Right lobe of liver (tissue), 4 donors: ENCODE data around the gene GRAMD1C.

Experiments used
- POLR2A ChIP-seq: fragments of 450-650 bp; IDR thresholded peaks from one replicate; pipeline ENCODE4 v1.6.1; 2017; ENCODE audit warnings: antibody characterized with exemption, mild to moderate bottlenecking
- TF ChIP-seq, protein P1 (sequence below), 4 donors: fragments of 200-600 bp in 3 of 4; fragments of 450-650 bp in 1 of 4; IDR thresholded peaks; one replicate each; pipeline versions ENCODE4 v1.5.1 to v1.8.0; 2016 to 2022; ENCODE audit warnings: antibody characterized with exemption in 4 of 4, mild to moderate bottlenecking in 2 of 4
- donor health status: DM: no; HTN: no; CAD: no.
- donor health status: DM: no; HTN: no; CAD: no.
- donor health status: DM: no; HTN: yes; CAD: no.

DNA sequence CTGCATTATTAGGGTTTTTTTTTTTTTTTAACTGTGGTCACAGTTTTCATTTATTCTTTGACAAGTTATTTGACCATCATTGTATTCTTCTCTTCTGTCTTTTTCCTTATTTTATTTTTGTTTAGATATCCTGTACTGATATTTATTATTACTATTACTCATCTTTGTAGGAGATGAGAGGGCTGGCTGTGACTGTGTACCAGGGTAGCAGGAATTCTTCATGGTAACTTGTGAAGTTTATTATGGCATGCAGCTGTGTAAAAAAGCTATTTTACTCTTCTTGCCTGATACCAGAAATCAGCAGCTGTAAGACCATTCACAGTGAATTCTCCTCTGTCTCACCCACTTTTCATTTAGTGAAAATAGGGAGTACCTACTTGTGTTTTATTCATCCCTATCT, 47.2 kb upstream of the GRAMD1C start:
- TF ChIP-seq, protein P1, sequence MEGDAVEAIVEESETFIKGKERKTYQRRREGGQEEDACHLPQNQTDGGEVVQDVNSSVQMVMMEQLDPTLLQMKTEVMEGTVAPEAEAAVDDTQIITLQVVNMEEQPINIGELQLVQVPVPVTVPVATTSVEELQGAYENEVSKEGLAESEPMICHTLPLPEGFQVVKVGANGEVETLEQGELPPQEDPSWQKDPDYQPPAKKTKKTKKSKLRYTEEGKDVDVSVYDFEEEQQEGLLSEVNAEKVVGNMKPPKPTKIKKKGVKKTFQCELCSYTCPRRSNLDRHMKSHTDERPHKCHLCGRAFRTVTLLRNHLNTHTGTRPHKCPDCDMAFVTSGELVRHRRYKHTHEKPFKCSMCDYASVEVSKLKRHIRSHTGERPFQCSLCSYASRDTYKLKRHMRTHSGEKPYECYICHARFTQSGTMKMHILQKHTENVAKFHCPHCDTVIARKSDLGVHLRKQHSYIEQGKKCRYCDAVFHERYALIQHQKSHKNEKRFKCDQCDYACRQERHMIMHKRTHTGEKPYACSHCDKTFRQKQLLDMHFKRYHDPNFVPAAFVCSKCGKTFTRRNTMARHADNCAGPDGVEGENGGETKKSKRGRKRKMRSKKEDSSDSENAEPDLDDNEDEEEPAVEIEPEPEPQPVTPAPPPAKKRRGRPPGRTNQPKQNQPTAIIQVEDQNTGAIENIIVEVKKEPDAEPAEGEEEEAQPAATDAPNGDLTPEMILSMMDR (IDR thresholded peaks at IDR 0.05), result no peak
- no peak for TF ChIP-seq POLR2A
